GM23248 (cell line): ENCODE measurements around the gene SRGAP2B.
"Not testable (repeated sequence)": the region's sequence is repeated elsewhere in the genome, so short reads cannot be mapped to it uniquely, and the experiment has no call there.

Source experiments
- EZH2 ChIP-seq: fragments of 200-600 bp; sonication (generic); IDR thresholded peaks from 2 replicates; pipeline ENCODE4 v1.6.1; 2018; ENCODE audit warnings: antibody characterized with exemption, mild to moderate bottlenecking; ENCODE audit not compliant: insufficient read depth, poor library complexity, severe bottlenecking
- EZH2phosphoT487 ChIP-seq: fragments of 200-600 bp; sonication (generic); IDR thresholded peaks from 2 replicates; pipeline ENCODE4 v1.6.1; 2018; ENCODE audit warnings: antibody characterized with exemption, moderate library complexity, mild to moderate bottlenecking, low read depth; ENCODE audit not compliant: insufficient read depth

GRCh38 chr1:144998134-144998980 lies 96.8 kb downstream of the SRGAP2B start:
- not testable (repeated sequence) for TF ChIP-seq EZH2, EZH2phosphoT487
